Measurements from ENCODE around the gene LDLRAD4. TPM values are rescaled to one million over a fixed set of nuclear protein-coding genes. Genes with fewer than 3 reads are reported as not detected.

Gene LDLRAD4
- total RNA-seq, 1 experiment from 2014 or later: 1.7 TPM

GRCh38 chr18:13275075-13275474 is 56.5 kb downstream of the LDLRAD4 start:
- H3K4me2 ChIP-seq: no peak overlapping the region
- no peaks in the 10 kb centered on the region for H3K36me3 ChIP-seq (ENCODE audit: low read depth)
- H3K27ac ChIP-seq: no peak overlapping the region
- H3K4me1 ChIP-seq (replicated peaks; ENCODE audit: insufficient read depth): no peaks in the 10 kb centered on the region
- BruUV-seq (replicated peaks): no TSS peak
- no peaks in the 10 kb centered on the region for H4K20me1 ChIP-seq (ENCODE audit: insufficient read depth)
- no peak overlapping the region for H2AFZ ChIP-seq
- H3K9me3 ChIP-seq (ENCODE audit: insufficient read depth, low read depth): no peaks in the 10 kb centered on the region
- TF ChIP-seq EZH2 (IDR thresholded peaks at IDR 0.05; ENCODE audit: low read depth): no peak
- TF ChIP-seq CTCF (conservative IDR thresholded peaks at IDR 0.05): no peak
- H3K9me2 ChIP-seq (ENCODE audit: insufficient read depth): no peaks in the 10 kb centered on the region
- no peaks in the 10 kb centered on the region for H3K79me2 ChIP-seq (ENCODE audit: low read depth)
- ChIA-PET CTCF (no interaction called here), POLR2A (ENCODE audit: unreplicated experiment) (interaction anchor here (0.6 kb wide), 1 partner anchor 126 kb away, joined by 16 read pairs; no protein-coding TSS in a partner anchor)
- peaks cover 92% of the 10 kb centered on the region for H3K27me3 ChIP-seq (ENCODE audit: insufficient read depth, low read depth)
- no peak overlapping the region for H3K4me3 ChIP-seq
- no peak for DNase-seq
- intact Hi-C loops (cut with micrococcal nuclease; ENCODE audit: unreplicated experiment): no loop called here
- no peaks in the 10 kb centered on the region for H3F3A ChIP-seq (ENCODE audit: insufficient read depth, low read depth)

- no peak overlapping the region for H2AFZ ChIP-seq
- no peak overlapping the region for H3K27ac ChIP-seq
- no peak overlapping the region for H3K4me2 ChIP-seq
- intact Hi-C loops (cut with micrococcal nuclease; ENCODE audit: unreplicated experiment): no loop called here
- ChIA-PET POLR2A (ENCODE audit: unreplicated experiment) (no interaction called here), CTCF (no interaction called here)
- no peak for DNase-seq
- H3K4me3 ChIP-seq: no peak overlapping the region
- no peaks in the 10 kb centered on the region for H3K4me1 ChIP-seq (replicated peaks; ENCODE audit: insufficient read depth)
- H3F3A ChIP-seq (ENCODE audit: insufficient read depth, low read depth): no peaks in the 10 kb centered on the region
- no peaks in the 10 kb centered on the region for H3K9me2 ChIP-seq (ENCODE audit: insufficient read depth)
- no TSS peak for BruUV-seq (replicated peaks)
- no peak for TF ChIP-seq CTCF (conservative IDR thresholded peaks at IDR 0.05)
- no peak for TF ChIP-seq EZH2 (IDR thresholded peaks at IDR 0.05; ENCODE audit: low read depth)
- H3K9me3 ChIP-seq (ENCODE audit: insufficient read depth, low read depth): no peaks in the 10 kb centered on the region
- no peaks in the 10 kb centered on the region for H3K36me3 ChIP-seq (ENCODE audit: low read depth)
- H4K20me1 ChIP-seq (ENCODE audit: insufficient read depth): no peaks in the 10 kb centered on the region
- no peaks in the 10 kb centered on the region for H3K79me2 ChIP-seq (ENCODE audit: low read depth)
- H3K27me3 ChIP-seq (ENCODE audit: insufficient read depth, low read depth): peaks cover 95% of the 10 kb centered on the region
Measured at GRCh38 chr18:13276530-13277520, 58.3 kb downstream of the LDLRAD4 start.

GRCh38 chr18:13278062-13278630 is 59.6 kb downstream of the LDLRAD4 start:
- BruUV-seq (replicated peaks): no TSS peak
- intact Hi-C loops (cut with micrococcal nuclease; ENCODE audit: unreplicated experiment): no loop called here
- CTCF ChIA-PET: no interaction called here

More at GRCh38 chr18:13278062-13278630, 59.6 kb downstream of the LDLRAD4 start:
- Histone ChIP-seq H3K4me1 (replicated peaks; ENCODE audit: insufficient read depth) (no peaks in the 10 kb centered on the region), H3F3A (ENCODE audit: insufficient read depth, low read depth) (no peaks in the 10 kb centered on the region), H3K9me3 (ENCODE audit: insufficient read depth, low read depth) (no peaks in the 10 kb centered on the region), H3K4me2 (no peak overlapping the region), H3K9me2 (ENCODE audit: insufficient read depth) (no peaks in the 10 kb centered on the region), H3K4me3 (no peak overlapping the region), H2AFZ (no peak overlapping the region), H3K27me3 (ENCODE audit: insufficient read depth, low read depth) (peaks cover 97% of the 10 kb centered on the region), H3K36me3 (ENCODE audit: low read depth) (no peaks in the 10 kb centered on the region), H3K79me2 (ENCODE audit: low read depth) (no peaks in the 10 kb centered on the region), H4K20me1 (ENCODE audit: insufficient read depth) (no peaks in the 10 kb centered on the region), H3K27ac (no peak overlapping the region)
- POLR2A ChIA-PET (ENCODE audit: unreplicated experiment): no interaction called here
- TF ChIP-seq EZH2 (IDR thresholded peaks at IDR 0.05; ENCODE audit: low read depth) (no peak), CTCF (conservative IDR thresholded peaks at IDR 0.05) (no peak)
- DNase-seq: no peak

Measured in PC-9 (cell line).